Activated CD4-positive, CD25-positive, alpha-beta regulatory T cell treated with anti-CD3 and anti-CD28 coated beads, Interleukin-2, amount 50 U/mL, for 72 hours (primary cell): Measurements from ENCODE around the gene HCN4.
A peak's percentile ranks its signal among the peaks of the same experiment; 100 is the strongest.

Experiments
- DNase-seq: peaks from one replicate; pipeline ENCODE4 v3.0.0; 2021

Gene HCN4

GRCh38 chr15:73378089-73378488 is 9.3 kb upstream of the HCN4 start:
- DNase-seq: no peak

GRCh38 chr15:73375755-73376305 is 7.1 kb upstream of the HCN4 start:
- no peak for DNase-seq

- DNase-seq: no peak
Observed at GRCh38 chr15:73375012-73375411, 6.3 kb upstream of the HCN4 start.

DNA sequence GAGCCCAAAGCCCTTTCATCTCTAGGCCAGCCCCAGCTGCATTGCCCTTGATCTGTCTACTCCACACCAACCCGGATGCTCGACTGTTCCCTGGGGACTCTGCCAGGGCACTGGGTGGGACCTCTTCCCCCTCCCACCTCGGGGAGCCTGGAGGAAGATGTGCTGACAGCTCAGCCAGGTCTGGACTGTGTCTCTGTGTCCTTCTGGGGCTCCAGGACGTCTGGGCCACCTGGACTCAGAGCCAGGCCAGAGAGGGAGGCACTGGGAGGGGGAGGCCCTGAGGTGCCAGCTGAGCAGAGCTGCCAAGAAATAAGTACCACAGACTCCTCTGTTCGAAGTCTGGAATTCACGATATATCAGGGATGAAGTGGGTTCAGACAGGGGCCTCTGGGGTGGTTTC is 5.8 kb upstream of the HCN4 start:
- no peak for DNase-seq

- DNase-seq: no peak
Observed at GRCh38 chr15:73373221-73373620, 4.5 kb upstream of the HCN4 start.

DNA sequence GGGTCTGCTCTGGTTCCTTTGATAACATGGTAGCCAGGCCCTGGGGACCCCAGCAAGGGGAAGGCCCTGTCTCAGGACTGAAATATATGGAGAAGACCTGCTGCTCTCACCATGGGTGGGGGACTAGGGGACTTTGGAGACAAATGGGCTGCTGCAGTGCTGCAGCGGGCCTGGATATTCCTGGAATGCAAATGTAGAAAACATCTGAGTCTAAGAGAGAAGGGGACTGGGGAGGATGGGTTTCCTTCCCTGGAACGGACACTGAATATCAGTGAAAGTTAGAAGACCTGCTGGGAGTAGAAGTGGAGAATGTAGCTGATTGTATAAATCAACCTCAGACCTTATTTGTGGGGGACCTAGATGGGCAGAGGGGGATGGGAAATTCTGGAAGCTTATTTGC is 3.1 kb upstream of the HCN4 start:
- DNase-seq: no peak

- no peak for DNase-seq
Observed at GRCh38 chr15:73370151-73370550, 1.4 kb upstream of the HCN4 start.

DNA sequence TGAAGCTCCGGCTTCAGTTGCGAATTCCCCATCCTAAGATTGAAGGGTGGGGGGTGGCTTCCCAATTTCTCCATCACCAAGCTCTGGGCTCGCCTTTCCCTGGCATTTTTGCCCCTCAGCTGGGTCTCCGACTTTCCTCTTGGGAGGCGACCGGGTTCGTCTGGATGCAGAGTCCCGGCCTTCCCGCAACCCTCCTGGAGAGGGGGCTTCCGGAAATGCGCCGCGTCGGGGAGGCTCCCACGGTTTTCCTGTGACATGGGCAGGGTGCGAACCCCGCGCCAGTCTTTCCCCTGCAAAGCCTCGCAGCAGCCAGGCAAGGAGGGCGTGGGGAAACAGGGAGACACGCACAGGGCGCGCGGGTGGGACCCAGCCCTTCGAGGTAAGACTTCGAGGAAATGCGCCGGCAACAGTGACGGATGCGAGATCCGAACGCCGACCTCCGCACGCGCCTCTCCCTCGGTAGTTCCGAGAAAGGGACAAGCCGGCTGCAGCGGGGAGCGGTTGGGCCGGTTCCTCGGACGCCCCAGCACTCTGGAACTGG is 466 bp upstream of the HCN4 start:
- DNase-seq: no peak

DNA sequence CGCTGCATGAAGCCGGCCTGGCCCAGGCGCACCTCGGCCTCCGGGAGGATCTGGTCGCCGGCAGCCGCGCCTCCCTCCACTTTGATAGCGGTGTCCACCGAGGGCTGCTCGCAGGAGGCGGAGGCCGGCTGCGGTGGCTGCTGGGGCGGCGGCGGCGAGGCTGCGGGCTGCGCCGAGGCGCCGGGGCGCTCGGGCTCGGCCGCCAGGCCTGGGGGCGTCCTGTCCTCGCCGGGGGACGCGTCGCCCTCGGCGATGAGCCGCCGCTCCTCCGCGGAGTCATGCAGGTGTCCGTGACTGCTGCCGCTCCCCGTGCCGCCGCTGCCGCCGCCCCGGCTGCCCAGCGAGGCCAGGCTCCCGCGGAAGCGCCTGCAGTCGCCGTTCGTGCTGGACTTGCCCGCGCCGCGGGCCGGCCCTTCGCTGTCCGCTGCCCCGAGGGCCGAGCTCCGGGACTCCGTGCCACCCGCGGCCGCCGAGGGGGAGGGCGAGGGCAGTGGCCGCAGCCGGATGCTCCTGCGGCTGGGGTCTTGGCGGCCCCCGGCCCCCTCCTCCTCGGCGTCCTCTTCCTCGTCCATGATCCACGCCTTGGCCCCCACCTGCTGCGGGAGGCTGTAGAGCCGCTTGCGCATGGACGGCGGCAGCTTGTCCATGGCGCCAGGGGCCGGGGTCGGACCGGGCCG is 996 bp downstream of the HCN4 start:
- DNase-seq: no peak

DNA sequence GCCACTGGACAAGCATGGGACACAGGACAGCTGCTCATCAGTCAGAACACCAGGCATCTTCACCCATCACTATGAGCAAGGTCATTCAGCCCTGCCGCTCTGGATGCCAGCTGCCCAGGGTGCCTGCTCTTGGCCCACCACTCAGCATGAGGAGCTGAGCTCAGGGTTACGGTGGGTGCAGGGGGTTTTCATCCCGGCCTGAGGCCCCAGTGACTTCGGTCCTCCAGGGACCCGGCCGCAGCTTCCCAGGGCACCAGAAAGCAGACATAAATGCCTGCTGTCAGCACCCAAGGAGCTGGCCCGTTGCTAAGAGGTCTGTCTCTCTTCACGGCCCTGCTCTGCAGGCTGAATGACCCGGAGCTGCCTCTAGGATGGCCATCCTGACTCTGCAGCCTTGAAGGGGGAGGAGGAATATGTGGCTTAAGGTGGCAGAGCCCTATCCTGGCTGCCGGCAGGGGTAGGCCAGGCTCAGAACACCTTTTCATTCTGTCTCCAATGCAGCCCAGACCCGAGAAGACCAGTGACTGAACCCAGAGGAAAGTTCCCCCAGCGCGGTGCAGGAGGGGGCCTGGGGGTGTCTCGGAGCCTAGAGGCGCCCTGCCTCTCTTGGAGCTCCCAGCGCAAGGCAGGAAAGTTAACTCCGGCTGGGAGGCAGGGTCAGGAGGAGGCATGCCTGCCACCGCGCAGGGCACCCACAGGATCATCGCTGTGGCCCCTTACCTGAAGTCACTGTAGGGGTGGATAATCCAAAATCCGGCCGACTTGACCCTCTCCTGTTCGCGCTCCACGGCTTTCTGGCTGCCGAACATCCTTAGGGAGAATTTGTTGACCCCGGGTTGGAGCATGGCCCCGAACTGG is 1.8 kb downstream of the HCN4 start:
- no peak for DNase-seq

GRCh38 chr15:73364070-73364469 is 4.7 kb downstream of the HCN4 start:
- DNase-seq: no peak

- DNase-seq: no peak
Observed at GRCh38 chr15:73362900-73363299, 5.9 kb downstream of the HCN4 start.

DNA sequence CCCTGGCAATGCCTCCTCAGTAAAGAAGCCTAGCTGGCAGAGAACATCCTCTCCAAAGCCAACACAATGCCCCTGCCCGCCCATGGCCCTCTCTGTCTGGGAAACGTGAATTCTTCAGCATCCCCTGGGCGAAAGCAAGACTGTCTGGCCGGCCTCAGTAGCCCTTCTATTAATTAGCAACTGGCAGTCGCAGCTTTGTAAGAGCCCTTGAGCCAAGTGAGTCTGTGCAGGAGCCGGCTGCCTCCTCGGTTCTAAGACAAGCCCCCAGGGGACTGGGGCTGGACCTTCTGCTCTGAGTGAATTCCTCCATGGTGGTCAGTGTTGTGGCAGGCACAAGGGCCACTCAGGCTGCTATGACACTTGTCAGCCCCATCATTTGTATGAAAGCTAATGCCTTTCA is 7.4 kb downstream of the HCN4 start:
- no peak for DNase-seq

GRCh38 chr15:73359651-73360050 is 9.1 kb downstream of the HCN4 start:
- DNase-seq: no peak

DNA sequence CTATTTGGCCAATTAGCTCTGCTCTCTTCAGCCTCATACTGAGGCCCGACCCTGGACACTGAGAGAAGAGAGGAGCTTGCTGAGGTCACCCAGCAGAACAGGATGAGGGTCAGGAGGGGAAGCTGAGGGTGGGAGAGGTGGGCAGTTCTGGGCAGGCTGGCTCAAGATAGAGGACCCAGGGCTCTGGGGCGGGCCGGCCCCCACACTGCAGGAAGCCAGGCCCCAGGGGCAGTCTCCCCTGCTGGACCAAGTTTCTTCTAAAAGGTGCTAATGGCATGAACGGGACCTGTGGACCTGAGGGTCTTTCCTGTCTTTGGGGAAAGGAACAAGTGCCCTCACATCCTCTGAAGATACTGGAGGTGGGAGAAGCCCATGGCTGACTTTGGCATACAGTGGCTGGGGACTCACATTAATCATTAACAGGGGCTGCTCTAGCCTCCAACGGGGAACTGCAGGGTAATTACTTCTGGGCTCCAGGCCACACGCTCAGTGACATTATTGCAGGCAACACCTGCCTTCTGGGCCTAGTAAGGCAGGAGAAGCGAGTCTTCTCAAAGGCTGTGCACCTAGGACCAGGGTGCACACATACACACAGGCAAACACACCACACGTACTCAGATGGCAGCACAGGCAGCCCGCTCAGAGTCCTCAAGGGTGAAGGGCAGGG is 10.6 kb downstream of the HCN4 start:
- no peak for DNase-seq

- DNase-seq: no peak
Observed at GRCh38 chr15:73355612-73356265, 13.0 kb downstream of the HCN4 start.

DNA sequence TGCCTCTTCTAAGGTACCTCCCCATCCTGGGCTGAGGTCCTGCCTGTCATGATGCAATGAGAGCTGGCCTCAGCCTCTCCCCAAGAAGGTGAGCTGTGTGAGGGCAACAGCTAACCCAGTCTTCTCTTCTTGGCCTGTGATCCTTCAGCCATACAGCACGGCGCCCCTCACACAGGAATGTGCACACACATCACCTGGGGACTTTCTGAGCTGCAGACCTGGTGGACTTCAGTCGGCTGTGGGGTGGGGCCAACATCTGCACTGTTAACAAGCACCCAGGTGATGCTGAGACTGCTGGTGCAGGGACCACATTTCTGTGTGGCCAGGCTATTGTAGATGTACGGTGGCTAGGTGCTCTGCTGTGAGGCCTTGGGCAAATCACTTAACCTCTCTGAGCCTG is 14.5 kb downstream of the HCN4 start:
- no peak for DNase-seq

DNA sequence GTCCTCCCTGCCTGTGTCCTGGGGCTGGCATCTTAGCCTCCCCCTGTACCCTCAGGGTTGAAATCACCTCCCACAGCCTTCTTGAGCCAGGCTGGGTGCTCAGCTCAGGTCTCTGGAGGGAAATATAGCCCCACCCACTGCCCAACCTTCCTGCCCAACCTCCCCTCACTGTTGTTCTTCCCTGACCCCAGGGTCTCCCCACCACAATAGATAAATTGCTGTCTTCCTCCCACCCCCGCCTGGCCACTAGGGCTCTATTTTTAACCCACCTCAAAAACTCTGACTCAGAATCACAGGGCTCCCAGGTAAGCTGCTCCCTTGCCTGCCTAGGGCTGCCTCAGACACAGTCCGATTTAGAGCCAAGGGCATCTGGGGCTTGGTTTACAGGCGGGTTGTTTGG is 15.0 kb downstream of the HCN4 start:
- no peak for DNase-seq

GRCh38 chr15:73352082-73352481 is 16.7 kb downstream of the HCN4 start:
- DNase-seq: no peak

GRCh38 chr15:73349191-73349590 is 19.6 kb downstream of the HCN4 start:
- no peak for DNase-seq

DNA sequence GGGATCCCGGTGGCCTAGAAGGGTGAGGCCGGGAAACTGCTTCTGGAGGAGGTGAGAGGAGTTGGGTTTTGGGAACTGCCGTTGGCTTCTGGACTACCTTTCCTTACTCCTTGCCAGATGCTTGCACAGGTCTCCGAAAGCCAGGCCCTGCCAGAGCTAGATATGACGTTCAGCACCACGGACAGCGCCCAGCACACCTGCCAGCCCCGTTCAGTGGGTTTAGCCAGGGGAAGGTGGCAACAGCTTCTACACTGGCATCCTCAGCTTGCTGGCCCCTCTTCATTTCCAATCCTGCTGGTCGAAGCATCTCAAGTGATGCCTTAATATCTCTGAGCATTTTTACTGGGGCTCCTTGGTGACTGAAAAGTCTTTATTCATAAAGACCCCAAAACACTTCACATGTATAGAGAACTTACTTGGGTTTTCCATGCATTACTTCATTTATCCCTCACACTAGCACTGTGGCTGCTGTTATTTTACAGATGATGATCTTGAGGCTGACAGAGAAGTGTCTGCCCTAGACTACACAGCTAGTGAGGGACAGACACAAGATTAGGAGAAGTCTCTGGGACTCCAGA is 21.9 kb downstream of the HCN4 start:
- peak; percentile 49 for DNase-seq

DNA sequence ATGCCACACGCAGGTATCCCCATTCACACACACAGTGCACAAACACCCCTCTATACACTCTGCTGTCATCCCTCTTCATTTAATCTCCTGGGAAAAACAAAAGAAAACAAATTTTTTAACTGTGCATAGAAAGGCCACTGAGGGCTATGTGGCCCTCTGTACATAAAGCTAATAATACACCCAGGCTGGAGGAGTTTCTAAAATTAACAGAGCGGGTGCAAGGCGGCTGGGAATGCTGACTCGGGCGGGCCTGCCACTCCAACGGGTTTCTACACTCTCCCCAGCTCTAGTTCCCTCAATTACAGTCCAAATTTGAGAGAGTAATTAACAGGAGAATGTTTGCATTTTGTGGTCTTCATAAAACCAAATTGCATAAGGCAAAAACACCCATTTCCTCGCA is 23.1 kb downstream of the HCN4 start:
- DNase-seq: no peak

DNA sequence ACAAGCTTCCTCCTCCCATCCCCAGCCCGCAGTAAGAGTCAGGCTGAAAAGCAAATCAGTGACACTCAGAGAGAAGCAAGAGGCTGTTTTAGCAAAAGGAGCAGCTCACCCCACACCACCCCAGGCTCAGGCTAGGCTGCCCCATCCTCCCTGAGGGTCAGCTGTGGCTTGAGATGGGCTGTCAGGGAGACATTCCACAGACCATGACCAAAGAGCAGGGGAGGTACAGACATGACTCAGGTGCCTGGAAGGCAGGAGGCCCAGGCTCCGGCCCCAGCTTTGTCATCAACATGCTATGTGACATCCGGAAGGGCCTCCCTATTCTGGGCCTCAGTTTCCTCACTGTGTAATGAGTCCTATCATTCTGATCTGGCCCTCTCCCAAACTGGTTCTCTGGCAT is 24.7 kb downstream of the HCN4 start:
- DNase-seq: no peak
